Inflammatory macrophage treated with lipopolysaccharide for 4 hours (primary cell): ENCODE results near the gene VDR.

Source experiments
- DNase-seq: peaks from one replicate; pipeline ENCODE4 v3.0.0-alpha.2; 2020

VDR gene

GRCh38 chr12:47904713-47905709, at the start of gene VDR:
Gene VDR, minus strand, starts transcription at chr12:47904994. Its CDS starts 25,881 bp downstream, at chr12:47879113.
- DNase-seq = peak; percentile 79

GRCh38 chr12:47954058-47954457, 49.3 kb upstream of the VDR start:
- DNase-seq = no peak

- DNase-seq = no peak
Measured at GRCh38 chr12:47950856-47951468, 46.2 kb upstream of the VDR start.

- peak; percentile 65 for DNase-seq
Measured at GRCh38 chr12:47949441-47950341, 44.9 kb upstream of the VDR start.

GRCh38 chr12:47947341-47947740, 42.5 kb upstream of the VDR start:
- DNase-seq = no peak

- peak; percentile 38 for DNase-seq
Measured at GRCh38 chr12:47946413-47947323, 41.9 kb upstream of the VDR start.

- DNase-seq = no peak
Measured at GRCh38 chr12:47945341-47945728, 40.5 kb upstream of the VDR start.

GRCh38 chr12:47944685-47945340, 40.0 kb upstream of the VDR start:
- no peak for DNase-seq

GRCh38 chr12:47943623-47944340, 39.0 kb upstream of the VDR start:
- DNase-seq = no peak

- DNase-seq = no peak
Measured at GRCh38 chr12:47942614-47943225, 37.9 kb upstream of the VDR start.

- DNase-seq = no peak
Measured at GRCh38 chr12:47941871-47942613, 37.2 kb upstream of the VDR start.

- DNase-seq = peak; percentile 11
Measured at GRCh38 chr12:47941475-47941780, 36.6 kb upstream of the VDR start.

- no peak for DNase-seq
Measured at GRCh38 chr12:47940773-47941474, 36.1 kb upstream of the VDR start.

- no peak for DNase-seq
Measured at GRCh38 chr12:47939009-47939601, 34.3 kb upstream of the VDR start.

- DNase-seq = no peak
Measured at GRCh38 chr12:47938594-47938993, 33.8 kb upstream of the VDR start.

GRCh38 chr12:47938093-47938492, 33.3 kb upstream of the VDR start:
- no peak for DNase-seq

- DNase-seq = no peak
Measured at GRCh38 chr12:47935184-47935583, 30.4 kb upstream of the VDR start.

GRCh38 chr12:47931187-47931586, 26.4 kb upstream of the VDR start:
- no peak for DNase-seq

GRCh38 chr12:47930634-47931033, 25.8 kb upstream of the VDR start:
- DNase-seq = no peak
